Omental fat pad (tissue), 4 donors: ENCODE measurements around the gene TLK1. TPM values are rescaled to one million over a fixed set of nuclear protein-coding genes. Genes with fewer than 3 reads are reported as not detected.
A peak's percentile ranks its signal among the peaks of the same experiment; 100 is the strongest.
"Not testable (repeated sequence)": the region's sequence is repeated elsewhere in the genome, so short reads cannot be mapped to it uniquely, and the experiment has no call there.

Source experiments
- ATAC-seq: fragments of 150-250 bp; one replicate; pipeline ENCODE4 v1.9.1; 2016; ENCODE audit warnings: mild to moderate bottlenecking, moderate library complexity; ENCODE audit not compliant: low FRiP score
- DNase-seq: peaks from one replicate; pipeline ENCODE4 v3.0.0-alpha.2; 2019; ENCODE audit warnings: low spot score
- total RNA-seq, 4 donors: library from RNA; depleted of rRNA; stranded (reverse); fragments of >200 nt; gene quantifications; one replicate each; pipeline ENCODE4 v1.1.0, GENCODE V29; 2016
- TF ChIP-seq, protein P1 (sequence below), 3 donors: fragments of 450-650 bp; IDR thresholded peaks; one replicate each; pipeline ENCODE4 v1.5.1; 2016 to 2017; ENCODE audit warnings: antibody characterized with exemption in 3 of 3, mild to moderate bottlenecking in 3 of 3, moderate library complexity in 2 of 3

Gene TLK1
- total RNA-seq, 4 donors from 2014 or later, result 18.1 to 34.1 (median 27.3) TPM

DNA sequence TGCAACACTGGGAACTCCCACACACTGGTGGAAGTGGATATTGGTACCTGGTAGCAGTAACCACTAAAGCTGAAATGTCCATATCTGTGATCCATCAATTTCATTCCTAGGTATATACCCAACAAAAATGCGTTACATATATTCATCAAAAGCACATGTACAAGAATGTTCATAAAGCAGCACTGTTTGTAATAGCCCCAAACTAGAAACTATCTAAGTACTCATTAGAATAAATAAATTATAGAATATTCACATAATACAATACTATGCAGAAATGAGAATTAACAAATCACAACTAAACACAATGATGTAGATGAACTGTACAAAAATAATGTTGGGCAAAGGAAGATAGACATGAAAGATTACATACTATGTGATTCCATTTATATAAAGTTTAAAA lies 11.1 kb upstream of the TLK1 start:
- ATAC-seq, result no peak
- TF ChIP-seq, protein P1, sequence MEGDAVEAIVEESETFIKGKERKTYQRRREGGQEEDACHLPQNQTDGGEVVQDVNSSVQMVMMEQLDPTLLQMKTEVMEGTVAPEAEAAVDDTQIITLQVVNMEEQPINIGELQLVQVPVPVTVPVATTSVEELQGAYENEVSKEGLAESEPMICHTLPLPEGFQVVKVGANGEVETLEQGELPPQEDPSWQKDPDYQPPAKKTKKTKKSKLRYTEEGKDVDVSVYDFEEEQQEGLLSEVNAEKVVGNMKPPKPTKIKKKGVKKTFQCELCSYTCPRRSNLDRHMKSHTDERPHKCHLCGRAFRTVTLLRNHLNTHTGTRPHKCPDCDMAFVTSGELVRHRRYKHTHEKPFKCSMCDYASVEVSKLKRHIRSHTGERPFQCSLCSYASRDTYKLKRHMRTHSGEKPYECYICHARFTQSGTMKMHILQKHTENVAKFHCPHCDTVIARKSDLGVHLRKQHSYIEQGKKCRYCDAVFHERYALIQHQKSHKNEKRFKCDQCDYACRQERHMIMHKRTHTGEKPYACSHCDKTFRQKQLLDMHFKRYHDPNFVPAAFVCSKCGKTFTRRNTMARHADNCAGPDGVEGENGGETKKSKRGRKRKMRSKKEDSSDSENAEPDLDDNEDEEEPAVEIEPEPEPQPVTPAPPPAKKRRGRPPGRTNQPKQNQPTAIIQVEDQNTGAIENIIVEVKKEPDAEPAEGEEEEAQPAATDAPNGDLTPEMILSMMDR (IDR thresholded peaks at IDR 0.05), result no peak
- DNase-seq, result no peak

DNA sequence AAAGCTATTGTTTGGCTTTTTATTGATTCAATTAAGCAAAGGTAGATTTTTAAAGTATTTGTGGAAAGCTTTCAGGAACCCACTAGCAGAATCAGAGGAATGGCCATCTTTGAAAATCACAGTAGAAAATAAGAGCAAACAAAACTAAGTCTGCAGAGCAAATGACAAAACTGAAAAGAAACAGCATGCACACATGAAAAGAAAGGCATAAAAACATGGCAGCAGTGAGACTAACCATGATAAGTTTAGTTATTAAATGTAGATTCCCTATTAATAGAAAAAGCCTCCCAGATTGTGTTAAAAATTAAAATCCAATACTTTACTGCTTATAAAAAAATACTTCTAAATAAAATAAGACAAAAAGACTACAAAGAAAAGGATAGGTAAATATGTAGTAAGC lies 9.1 kb upstream of the TLK1 start:
- TF ChIP-seq, protein P1 (IDR thresholded peaks at IDR 0.05), result no peak
- ATAC-seq, result no peak

DNA sequence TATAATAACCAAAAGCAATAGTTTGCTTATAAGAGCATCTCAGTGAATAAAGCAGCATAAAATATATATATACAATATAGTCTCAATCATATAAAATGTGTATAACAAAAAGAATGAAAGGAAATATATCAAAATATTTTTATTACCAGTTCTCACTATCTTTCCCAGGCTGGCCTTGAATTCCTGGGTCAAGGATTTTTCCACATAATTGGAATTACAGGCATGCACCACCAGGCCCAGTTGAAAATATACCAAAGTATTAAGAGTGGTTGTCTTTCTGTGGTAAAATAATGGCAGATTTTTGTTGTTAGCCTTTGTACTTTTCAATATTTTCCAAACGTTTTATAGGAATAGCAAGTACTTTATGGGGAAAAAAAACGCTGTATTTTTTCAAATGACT lies 8.6 kb upstream of the TLK1 start:
- no peak for ATAC-seq
- TF ChIP-seq, protein P1 (IDR thresholded peaks at IDR 0.05), result no peak
- DNase-seq, result no peak

More for the DNA sequence above, 9.1 kb upstream of the TLK1 start:
- DNase-seq, result no peak

DNA sequence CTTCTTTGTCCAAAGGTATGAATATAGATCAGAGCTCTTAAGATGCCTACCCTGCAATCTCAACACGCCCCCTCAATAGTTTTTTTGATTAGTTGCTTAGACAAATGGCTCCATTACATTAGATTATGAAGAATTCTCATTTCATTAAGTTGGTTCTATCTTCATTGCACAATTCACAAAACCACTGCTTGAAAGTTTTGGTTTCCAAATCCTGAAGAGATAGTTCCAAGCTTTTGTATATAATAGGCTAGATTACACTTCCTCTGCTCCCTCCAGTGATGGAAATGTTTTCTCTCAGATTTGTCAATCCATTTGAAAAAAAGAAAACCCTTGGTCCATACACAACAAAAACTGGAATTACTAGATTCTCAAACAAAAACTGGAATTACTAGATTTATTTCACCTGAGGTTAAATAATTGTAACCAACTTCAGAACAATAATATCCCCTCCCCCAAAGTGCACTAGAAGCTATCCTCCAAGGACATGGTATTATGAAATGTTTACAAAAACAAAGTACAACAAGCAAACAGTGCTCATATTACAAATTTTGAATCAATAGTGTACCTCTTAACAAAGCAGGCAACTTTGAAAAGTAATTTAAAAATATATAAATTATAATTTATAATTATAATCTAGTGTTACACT lies 6.8 kb upstream of the TLK1 start:
- DNase-seq, result no peak
- ATAC-seq, result no peak
- TF ChIP-seq, protein P1 (IDR thresholded peaks at IDR 0.05), result no peak

DNA sequence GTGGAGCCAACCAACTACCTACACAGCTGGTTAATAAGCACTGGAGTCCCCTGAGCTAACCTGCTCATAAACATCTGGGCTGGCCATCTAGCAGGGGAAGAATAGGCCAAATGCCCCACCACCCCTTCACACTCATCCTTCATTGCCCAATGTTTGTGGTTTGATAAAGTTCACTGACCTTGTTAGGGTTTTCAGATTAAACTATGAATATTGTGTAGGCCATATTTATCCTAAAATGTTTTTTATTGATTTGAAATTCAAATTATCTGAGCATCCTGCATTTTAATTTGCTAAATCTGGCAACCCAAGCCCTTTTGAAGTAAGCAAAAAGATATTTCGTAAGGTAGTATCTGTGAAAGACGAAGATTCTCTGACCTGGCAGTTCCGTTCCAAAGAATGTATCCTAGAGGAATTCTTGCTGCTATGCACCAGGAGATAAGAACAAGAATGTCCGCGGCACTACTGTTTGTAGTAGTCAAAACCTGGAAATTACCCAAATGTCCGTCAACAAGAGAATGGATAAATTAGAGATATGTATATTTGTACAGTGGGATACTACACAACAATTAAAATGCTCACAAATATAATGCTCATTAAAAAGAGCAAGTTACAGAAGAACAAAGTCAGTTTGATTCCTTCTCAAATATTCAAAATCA lies 5.8 kb upstream of the TLK1 start:
- peak; percentile 17 for ATAC-seq
- DNase-seq, result no peak
- TF ChIP-seq, protein P1 (IDR thresholded peaks at IDR 0.05), result no peak

DNA sequence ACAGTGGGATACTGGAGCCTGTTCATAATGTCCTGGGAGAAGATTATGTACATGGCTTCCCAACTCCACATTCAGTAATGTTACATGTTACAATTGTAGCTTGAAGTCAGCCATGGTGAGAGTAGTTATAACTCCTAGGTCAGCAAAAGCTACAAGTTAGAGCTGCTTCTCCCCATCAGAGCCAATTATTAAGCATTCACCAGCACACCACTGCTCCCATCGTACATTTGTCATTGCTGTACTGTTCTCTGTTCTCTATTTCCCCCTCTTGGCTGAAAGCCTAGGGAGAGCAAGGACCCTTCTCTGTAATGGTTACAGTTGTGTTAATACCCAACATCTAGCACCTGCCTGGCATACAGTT lies 5.3 kb upstream of the TLK1 start:
- no peak for ATAC-seq
- no peak for DNase-seq
- TF ChIP-seq, protein P1 (IDR thresholded peaks at IDR 0.05), result no peak

DNA sequence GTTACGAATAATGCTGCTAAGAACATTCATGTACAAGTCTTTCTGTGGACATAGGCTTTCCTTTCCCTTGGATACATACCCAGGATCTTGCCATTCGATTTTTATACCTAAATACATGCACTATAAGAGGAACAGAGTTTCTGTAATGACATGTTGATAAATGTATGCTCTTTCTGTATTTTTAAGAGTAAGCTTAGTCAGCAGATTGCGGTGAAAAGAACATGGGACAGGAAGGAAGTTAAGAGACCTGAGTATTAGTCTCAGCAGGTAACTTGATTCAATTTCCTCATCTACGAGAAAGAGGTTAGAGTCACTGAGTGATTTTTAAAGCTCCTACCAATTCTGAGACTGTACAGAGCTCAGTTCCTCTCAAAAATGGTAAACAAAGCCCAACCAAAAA lies 2.6 kb upstream of the TLK1 start:
- DNase-seq (no peak), ATAC-seq (no peak)
- TF ChIP-seq, protein P1 (IDR thresholded peaks at IDR 0.05), result no peak

DNA sequence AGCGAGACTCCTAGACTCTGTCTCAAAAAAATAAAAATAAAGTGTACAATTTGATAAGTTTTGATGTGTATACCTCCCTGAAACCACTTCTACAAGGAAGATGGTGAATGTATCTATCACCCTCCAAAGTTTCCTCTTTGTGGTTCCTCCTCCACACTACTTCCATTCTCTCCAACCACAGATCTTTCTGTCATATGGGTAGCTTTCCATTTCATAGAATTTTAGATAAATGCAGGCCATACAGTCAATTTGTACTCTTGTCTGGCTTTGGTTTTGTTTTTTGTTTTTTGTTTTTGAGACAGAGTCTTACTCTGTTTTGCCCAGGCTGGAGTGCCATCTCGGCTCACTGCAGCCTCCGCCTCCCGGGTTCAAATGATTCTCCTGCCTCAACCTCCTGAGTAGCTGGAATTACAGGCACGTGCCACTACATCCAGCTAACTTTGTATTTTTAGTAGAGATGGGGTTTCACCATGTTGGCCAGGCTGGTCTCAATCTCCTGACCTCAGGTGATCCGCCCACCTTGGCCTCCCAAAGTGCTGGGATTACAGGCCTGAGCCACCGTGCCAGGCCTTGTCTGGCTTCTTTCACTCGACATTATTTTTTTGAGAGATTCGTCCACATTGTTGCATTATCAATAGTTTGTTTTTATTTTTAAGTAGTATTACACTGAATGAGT lies 2.0 kb upstream of the TLK1 start:
- DNase-seq, ATAC-seq: not testable (repeated sequence)
